ENCODE data around the gene GVQW3.

GVQW3 gene

GRCh38 chr11:76339221-76339620 is 41.9 kb upstream of the GVQW3 start:
- DNase-seq (ENCODE audit: low spot score), result no peak
- in situ Hi-C loops (cut with MboI; ENCODE audit: low sequenced_read_pairs, unreplicated experiment), result no loop called here
- no peak for TF ChIP-seq CTCF (IDR thresholded peaks at IDR 0.05; ENCODE audit: borderline replicate concordance, control extremely low read depth, extremely low read depth, insufficient read depth, missing control alignments)

- no peak for TF ChIP-seq CTCF (IDR thresholded peaks at IDR 0.05; ENCODE audit: borderline replicate concordance, control extremely low read depth, extremely low read depth, insufficient read depth, missing control alignments)
- DNase-seq (ENCODE audit: low spot score), result no peak
- in situ Hi-C loops (cut with MboI; ENCODE audit: low sequenced_read_pairs, unreplicated experiment), result no loop called here
These were observed 33.7 kb upstream of the GVQW3 start for GRCh38 chr11:76347466-76347865.

GRCh38 chr11:76348348-76348747 is 32.8 kb upstream of the GVQW3 start:
- in situ Hi-C loops (cut with MboI; ENCODE audit: low sequenced_read_pairs, unreplicated experiment), result no loop called here

GRCh38 chr11:76355172-76355571 is 26.0 kb upstream of the GVQW3 start:
- no peak for DNase-seq (ENCODE audit: low spot score)
- TF ChIP-seq CTCF (IDR thresholded peaks at IDR 0.05; ENCODE audit: borderline replicate concordance, control extremely low read depth, extremely low read depth, insufficient read depth, missing control alignments), result no peak
- in situ Hi-C loops (cut with MboI; ENCODE audit: low sequenced_read_pairs, unreplicated experiment), result no loop called here

More at GRCh38 chr11:76348348-76348747, 32.8 kb upstream of the GVQW3 start:
- TF ChIP-seq CTCF (IDR thresholded peaks at IDR 0.05; ENCODE audit: borderline replicate concordance, control extremely low read depth, extremely low read depth, insufficient read depth, missing control alignments), result no peak
- DNase-seq (ENCODE audit: low spot score), result no peak

- TF ChIP-seq CTCF (IDR thresholded peaks at IDR 0.05; ENCODE audit: borderline replicate concordance, control extremely low read depth, extremely low read depth, insufficient read depth, missing control alignments), result no peak
- in situ Hi-C loops (cut with MboI; ENCODE audit: low sequenced_read_pairs, unreplicated experiment), result no loop called here
- no peak for DNase-seq (ENCODE audit: low spot score)
These were observed 19.7 kb upstream of the GVQW3 start for GRCh38 chr11:76361374-76361773.

- no peak for TF ChIP-seq CTCF (IDR thresholded peaks at IDR 0.05; ENCODE audit: borderline replicate concordance, control extremely low read depth, extremely low read depth, insufficient read depth, missing control alignments)
- in situ Hi-C loops (cut with MboI; ENCODE audit: low sequenced_read_pairs, unreplicated experiment), result no loop called here
- DNase-seq (ENCODE audit: low spot score), result no peak
These were observed 19.3 kb upstream of the GVQW3 start for GRCh38 chr11:76361776-76362175.

- DNase-seq (ENCODE audit: low spot score), result no peak
- in situ Hi-C loops (cut with MboI; ENCODE audit: low sequenced_read_pairs, unreplicated experiment), result no loop called here
- TF ChIP-seq CTCF (IDR thresholded peaks at IDR 0.05; ENCODE audit: borderline replicate concordance, control extremely low read depth, extremely low read depth, insufficient read depth, missing control alignments), result no peak
These were observed 18.4 kb upstream of the GVQW3 start for GRCh38 chr11:76362716-76363115.

Data from GM13976 (cell line).